Measurements from ENCODE around the gene PRR12.
A peak's percentile ranks its signal among the peaks of the same experiment; 100 is the strongest.

Gene PRR12

DNA sequence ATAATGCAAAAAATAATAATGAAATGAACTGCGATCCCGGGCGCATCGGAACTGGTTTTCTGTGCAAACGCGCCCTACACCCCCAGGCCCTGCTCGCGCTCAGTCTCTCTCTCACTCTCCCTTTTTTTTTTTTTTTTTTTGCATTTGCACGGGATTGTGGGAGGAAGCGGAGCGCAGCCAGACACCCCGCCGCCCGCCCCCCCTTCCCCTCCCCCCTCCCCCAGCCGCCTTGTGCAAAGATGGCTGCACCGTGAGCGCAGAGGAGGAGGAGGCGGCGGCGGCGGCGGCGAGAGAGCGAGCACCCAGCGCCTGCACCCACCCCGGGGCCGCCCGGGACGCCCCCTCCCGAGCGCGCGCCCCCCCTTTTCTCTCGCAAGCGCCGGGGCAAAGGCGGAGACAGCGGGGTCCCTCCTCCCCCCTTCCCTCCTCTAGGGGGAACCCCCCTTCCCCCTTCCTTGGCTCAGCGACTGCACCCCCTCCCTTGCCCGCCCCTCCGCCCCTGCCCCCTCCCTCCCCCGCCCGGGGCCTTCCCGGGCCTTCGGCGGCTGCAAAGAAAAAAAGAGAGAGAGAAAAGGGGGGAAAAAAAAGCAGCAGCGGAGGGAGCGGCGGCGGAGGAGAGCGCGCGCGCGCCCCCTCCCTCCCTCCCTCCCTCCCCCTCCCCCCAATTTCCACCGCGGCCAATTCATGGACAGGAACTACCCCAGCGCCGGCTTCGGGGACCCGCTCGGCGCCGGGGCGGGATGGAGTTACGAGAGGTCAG lies at the start of gene PRR12:
Gene PRR12, plus strand, starts transcription at position 212 of the 760 bp plus-strand sequence. Its CDS starts 473 bp downstream, at position 685.
- peak; percentile 56 for DNase-seq

DNA sequence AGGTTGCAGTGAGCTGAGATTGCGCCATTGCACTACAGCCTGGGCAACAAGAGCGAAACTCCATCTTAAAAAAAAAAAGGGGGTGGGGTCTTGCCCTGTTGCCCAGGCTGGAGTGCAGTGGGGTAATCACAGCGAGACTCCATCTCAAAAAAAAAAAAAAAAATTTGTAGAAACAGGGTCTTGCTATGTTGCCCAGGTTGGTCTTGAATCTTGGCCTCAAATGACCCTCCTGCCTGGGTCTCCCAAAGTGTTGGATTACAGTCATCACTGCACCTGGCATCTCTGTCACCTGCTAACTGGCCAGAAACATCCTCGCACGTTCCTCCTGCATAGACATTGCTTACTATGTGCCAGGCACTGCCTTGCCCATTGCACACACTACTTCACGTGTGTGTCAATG lies 49.1 kb upstream of the PRR12 start:
- DNase-seq: no peak

DNA sequence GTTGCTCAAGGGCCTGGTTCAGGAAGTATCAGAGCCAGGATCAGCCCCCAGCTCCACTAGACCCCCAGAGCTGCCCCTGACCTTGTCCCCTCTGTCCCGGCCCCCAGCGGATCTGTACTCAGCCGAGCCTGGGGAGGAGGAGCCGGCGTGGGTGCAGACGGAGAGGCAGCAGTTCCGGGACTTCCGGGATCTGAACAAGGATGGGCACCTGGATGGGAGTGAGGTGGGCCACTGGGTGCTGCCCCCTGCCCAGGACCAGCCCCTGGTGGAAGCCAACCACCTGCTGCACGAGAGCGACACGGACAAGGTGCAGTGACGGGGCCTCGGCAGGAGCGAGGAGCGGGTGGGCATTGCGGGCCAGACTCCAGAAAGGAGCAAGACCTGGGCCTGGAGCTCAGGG lies 48.5 kb upstream of the PRR12 start:
- no peak for DNase-seq

- no peak for DNase-seq
These were observed 48.0 kb upstream of the PRR12 start for GRCh38 chr19:49543032-49543431.

DNA sequence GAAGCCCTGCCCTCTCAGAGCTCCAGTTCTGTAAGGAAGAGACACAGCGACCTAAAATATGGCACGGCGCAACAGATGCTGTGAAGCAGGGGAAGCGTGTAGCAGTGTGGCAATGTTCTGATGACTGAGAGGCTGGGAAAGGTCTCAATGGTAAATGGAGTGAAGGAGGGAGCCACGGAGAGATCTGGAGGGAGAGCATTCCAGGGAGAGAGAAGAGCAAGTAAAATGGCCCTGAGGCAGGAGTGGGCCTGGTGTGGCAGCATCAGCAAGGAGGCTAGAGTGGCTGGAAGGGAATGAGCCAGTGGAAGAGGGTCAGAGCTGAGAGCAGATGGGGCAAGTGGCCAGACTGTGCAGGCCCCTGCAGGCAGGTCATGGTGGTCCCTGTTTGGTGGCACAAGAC lies 46.8 kb upstream of the PRR12 start:
- DNase-seq: no peak

- DNase-seq: peak; percentile 90
These were observed 44.0 kb upstream of the PRR12 start for GRCh38 chr19:49546825-49547565.

DNA sequence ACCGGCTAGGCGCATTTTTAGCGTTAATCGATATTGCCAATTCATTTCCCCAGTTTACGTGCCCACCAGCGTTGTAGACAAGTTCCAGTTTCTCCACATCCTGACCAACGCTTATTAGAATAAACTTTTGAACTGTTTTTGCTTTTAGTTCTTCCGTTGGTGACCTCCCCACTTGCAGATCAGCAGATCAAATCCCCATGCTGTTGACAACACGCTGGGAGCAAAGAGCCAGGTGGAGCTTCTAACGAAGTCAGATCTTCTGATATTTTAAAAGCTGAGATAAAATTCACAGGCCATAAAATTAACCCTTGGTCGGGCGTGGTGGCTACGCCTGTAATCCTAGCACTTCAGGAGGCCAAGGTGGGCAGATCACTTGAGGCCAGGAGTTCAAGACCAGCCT lies 41.9 kb upstream of the PRR12 start:
- DNase-seq: no peak

DNA sequence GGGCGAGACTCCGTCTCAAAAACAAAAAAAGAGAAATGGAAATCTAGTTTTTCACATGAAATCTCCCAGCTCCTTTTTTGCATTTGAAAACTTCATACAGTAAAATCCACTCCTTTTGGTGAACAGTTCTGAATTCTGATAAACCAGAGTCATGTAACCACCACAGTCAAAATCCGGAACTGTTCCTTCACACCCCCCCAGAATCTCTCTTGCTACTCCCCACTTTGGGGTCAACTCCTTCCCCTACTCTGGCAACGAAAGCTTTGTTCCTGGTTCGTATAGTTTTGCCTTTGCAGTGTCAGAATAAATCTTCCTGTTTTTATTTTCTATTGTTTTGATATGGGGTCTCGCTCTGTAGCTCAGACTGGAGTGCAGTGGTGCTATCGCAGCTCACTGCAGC lies 39.5 kb upstream of the PRR12 start:
- no peak for DNase-seq

DNA sequence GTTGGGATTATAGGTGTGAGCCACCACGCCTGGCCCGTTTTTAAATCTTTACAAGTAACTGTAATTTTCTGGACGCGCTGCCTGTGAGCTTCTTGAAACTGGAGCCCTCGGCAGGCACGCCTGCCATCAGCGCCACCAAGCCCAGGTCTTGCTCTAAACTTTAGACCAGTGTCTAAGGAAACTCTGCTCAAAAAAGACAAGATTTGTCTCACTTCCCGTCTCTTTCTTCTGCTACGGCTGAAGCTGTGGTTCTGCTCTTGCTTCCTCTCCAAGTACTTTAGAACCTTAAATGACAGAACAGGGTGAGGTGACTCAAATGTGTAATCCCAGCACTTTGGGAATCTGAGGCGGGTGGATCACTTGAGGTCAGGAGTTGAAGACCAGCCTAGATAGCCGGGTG lies 38.2 kb upstream of the PRR12 start:
- DNase-seq: no peak

- no peak for DNase-seq
These were observed 37.3 kb upstream of the PRR12 start for GRCh38 chr19:49553451-49554271.

GRCh38 chr19:49554701-49555181 lies 36.2 kb upstream of the PRR12 start:
- DNase-seq: no peak

DNA sequence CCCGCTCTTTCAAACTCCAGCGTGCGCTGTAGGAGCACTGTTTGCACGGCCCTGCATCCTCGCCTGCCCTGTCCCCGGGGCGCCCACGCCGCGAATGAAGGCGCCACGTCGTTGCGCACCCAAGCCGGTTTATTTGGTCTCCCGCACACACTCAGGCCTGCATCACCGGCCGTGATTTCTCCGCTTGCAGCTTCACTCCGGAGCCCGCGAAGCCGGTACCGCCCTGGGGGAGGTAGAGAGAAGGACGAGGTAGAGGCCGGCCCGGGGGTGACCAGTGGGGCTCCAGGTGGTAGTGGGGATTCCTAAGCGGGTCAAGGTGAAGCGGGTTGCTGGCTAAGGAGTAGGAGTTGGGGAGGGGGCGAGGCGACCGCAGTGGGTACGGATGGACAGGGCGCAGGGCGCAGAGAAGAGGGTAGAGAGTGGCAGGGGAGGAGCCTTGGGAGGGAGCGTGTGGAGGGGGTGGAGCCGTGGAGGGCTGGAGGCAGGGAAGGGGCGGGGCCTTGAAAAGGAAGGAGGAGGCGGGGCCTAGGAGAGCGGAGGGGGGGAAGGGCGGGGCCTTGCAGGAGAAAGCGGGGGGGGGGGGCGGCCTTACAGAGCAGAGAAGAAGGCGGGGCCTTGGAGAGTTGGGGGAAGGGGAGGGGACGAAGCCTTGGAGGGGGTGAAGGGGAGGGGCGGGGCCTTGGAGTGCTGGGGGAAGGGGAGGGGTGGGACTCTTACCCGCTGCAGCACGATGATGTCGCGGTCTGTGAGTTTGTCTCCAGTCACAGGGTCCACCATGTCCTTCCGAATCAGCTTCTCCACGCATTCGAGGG lies 35.2 kb upstream of the PRR12 start:
- DNase-seq: no peak

DNA sequence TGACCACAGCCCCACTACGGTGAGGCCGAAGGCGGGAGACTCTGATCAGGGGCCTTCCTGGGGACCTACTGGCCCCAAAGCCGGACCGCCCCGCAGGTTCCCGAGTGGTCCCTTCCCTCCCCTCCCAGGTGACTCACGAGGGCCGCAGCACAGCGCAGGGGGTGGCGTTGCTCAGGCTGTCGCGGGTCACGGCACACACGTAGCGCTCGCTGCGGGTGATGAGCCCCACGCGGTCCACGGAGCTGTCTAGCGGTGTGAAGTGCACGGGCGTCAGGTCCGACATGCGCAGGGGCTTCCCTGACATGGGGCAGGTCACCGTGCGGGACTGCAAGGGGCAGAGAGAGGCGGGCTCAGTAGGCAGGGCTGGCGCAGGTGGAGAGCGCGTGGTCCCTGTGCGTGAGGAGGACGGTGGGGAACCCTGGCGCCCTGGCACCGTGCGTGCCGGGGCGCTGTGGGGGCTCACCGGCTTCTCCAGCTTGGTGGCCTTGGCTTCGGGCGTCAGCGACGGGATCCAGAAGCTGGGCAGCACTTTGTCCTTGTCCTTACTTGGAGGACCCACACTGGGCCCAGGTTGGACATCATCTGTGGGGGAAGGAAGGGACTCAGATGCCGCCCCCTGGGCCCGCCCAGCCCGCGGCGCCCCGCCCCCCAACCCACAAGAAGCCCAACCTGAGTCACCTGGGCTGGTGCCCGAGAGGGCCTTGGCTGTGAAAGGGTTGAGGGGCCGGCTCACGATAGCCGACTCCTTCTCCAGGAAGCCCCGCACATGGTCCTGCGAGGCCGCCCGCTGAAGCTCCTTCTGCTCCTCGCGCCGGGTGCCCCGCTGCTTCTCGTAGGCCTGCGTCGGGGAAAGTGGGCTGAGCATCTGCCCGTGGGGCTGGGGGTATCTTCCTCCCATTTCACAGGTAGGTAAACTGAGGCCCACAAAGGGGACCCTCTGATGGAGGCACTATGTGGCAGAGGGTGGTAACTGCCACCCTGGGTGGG lies 34.3 kb upstream of the PRR12 start:
- no peak for DNase-seq

- DNase-seq: no peak
These were observed 33.2 kb upstream of the PRR12 start for GRCh38 chr19:49557641-49558325.

DNA sequence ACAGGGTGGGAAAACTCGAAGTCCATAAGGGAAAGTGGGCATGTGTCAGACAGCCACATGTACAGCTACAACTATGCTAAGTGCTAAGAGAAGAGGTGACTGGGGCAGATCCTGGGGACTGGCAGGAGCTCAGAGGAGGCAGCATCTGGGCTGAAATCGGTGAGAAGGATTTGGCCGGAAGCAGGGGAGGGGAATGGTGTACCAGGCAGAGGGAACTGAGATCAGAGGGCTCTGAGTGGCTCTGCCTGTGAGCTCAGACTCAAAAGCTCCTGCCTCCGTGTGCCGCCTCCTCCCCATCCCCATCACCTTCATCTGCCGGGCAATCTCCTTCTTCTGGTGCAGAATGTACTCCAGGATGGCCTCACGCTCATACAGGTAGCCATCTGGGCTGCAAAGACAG lies 32.4 kb upstream of the PRR12 start:
- DNase-seq: no peak

DNA sequence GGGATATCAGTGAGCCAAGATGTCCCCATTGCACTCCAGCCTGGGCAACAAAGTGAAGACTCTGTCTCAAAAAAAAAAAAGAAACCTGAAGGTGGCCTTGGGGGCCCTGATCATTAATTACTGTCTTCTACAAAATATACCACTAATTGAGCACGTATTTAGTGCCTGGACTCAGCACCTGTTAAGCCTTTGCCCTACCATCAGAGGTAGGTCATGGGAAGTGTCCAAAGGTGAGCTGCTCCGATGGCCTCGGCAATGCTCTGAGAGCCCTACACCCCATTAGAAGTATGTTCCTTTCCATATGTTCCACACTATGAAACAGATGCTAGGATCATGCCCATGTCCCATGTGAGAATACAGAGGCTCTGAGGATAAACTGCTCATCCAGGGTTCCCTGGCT lies 31.5 kb upstream of the PRR12 start:
- DNase-seq: no peak

DNA sequence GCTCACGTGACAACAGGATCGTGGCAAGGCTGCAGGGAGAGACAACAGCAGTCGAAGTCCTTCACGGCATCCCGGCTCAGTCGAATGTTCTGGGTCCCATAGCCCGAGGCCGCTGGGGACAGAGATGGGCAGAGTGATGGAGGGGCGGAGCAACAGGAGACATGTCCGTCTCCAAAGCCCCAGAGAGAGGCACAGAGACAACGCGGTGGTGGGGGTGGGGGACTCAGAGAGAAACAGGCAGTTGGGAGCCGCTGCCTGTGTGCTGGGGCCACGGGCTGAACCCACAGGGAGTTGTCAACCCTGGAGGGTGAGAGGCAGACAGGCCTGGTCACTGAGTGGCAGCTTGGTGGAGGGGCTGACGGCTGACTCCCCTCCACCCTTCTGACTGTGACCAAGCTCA lies 31.1 kb upstream of the PRR12 start:
- no peak for DNase-seq

DNA sequence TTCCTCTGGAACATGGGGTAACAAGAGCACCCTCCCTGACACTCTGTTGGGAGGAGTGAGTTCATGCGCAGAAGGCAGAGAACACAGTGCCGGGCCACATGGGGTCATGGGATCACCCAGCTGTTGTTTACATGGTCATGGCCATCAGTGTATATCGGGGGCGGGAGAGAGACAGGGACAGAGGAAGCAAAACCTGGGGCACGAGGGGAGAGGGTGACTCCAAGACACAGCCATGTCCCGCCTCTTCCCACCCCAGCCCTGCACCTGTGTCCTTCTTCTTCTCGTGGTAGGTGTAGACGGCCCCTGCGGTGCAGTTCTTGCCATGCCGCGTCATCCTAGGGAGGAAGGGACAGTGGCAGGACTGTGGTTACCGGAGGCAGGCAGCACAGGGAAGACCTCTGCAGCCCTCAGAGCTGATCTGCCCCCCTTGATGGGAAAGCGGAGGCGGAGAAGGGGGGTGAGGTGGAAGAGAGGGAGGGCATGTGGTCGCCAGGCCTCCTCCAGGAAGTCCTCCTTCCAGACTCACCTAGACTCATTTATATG lies 30.6 kb upstream of the PRR12 start:
- DNase-seq: no peak

- no peak for DNase-seq
These were observed 26.4 kb upstream of the PRR12 start for GRCh38 chr19:49564616-49565045.

GRCh38 chr19:49565261-49565660 lies 25.7 kb upstream of the PRR12 start:
- no peak for DNase-seq

Data from NCI-H748 treated with DMSO at 0.1 percent for 48 hours (cell line).